Loucy (cell line): ENCODE results near the gene PLA2G2F.

Experiments used
- H2AFZ ChIP-seq: fragments of 200-600 bp; sonication (generic); 2 replicates; pipeline ENCODE4 v1.6.0; 2016; ENCODE audit warnings: antibody characterized with exemption, mild to moderate bottlenecking, low read length, moderate library complexity
- H3F3A ChIP-seq: fragments of 200-600 bp; 2 replicates; pipeline ENCODE4 v1.6.0; 2016; ENCODE audit warnings: antibody characterized with exemption, low read depth, mild to moderate bottlenecking
- H3K27me3 ChIP-seq: fragments of 200-600 bp; sonication (generic); 2 replicates; pipeline ENCODE4 v1.6.1; 2014; ENCODE audit warnings: low read length, mild to moderate bottlenecking; ENCODE audit not compliant: insufficient read depth, poor library complexity, severe bottlenecking
- H3K36me3 ChIP-seq: fragments of 200-600 bp; sonication (generic); 2 replicates; pipeline ENCODE4 v1.6.1; 2016; ENCODE audit warnings: low read length; ENCODE audit not compliant: insufficient read depth
- H3K4me1 ChIP-seq: fragments of 200-600 bp; sonication (generic); 2 replicates; pipeline ENCODE4 v1.5.1; 2014; ENCODE audit warnings: low read length, mild to moderate bottlenecking; ENCODE audit not compliant: insufficient read depth, poor library complexity, severe bottlenecking
- H3K4me2 ChIP-seq: fragments of 200-600 bp; sonication (generic); 2 replicates; pipeline ENCODE4 v1.6.0; 2014; ENCODE audit warnings: antibody characterized with exemption, low read length, low read depth, mild to moderate bottlenecking; ENCODE audit not compliant: poor library complexity, severe bottlenecking
- H3K4me3 ChIP-seq: fragments of 200-600 bp; sonication (generic); 2 replicates; pipeline ENCODE4 v1.5.1; 2014; ENCODE audit warnings: low read length, mild to moderate bottlenecking, mixed read lengths; ENCODE audit not compliant: poor library complexity, severe bottlenecking
- H3K79me2 ChIP-seq: fragments of 200-600 bp; sonication (generic); 2 replicates; pipeline ENCODE4 v1.6.1; 2014; ENCODE audit warnings: low read length; ENCODE audit not compliant: insufficient read depth
- H3K9ac ChIP-seq: fragments of 200-600 bp; sonication (generic); 2 replicates; pipeline ENCODE4 v1.6.0; 2014; ENCODE audit warnings: mild to moderate bottlenecking, low read depth, low read length, moderate library complexity; ENCODE audit not compliant: poor library complexity, severe bottlenecking
- H3K9me2 ChIP-seq: fragments of 200-600 bp; sonication (generic); replicated peaks from 2 replicates; pipeline ENCODE4 v1.6.1; 2016; ENCODE audit warnings: low read depth, low read length, mixed read lengths
- H3K9me3 ChIP-seq: fragments of 200-600 bp; sonication (generic); 2 replicates; pipeline ENCODE4 v1.6.1; 2014; ENCODE audit warnings: mild to moderate bottlenecking, antibody characterized with exemption, low read length, low read depth; ENCODE audit not compliant: insufficient read depth
- H4K20me1 ChIP-seq: fragments of 200-600 bp; sonication (generic); 2 replicates; pipeline ENCODE4 v1.6.0; 2014; ENCODE audit warnings: antibody characterized with exemption, low read length, mild to moderate bottlenecking; ENCODE audit not compliant: insufficient read depth, poor library complexity, severe bottlenecking
- CTCF ChIP-seq: fragments of 200-600 bp; sonication (generic); conservative IDR thresholded peaks from 2 replicates; pipeline ENCODE4 v1.5.1; 2014; ENCODE audit warnings: mild to moderate bottlenecking, antibody characterized with exemption, low read length
- EZH2phosphoT487 ChIP-seq: fragments of 200-600 bp; IDR thresholded peaks from 2 replicates; pipeline ENCODE4 v1.6.1; 2018; ENCODE audit warnings: antibody characterized with exemption, mild to moderate bottlenecking, moderate library complexity, borderline replicate concordance

The PLA2G2F gene

GRCh38 chr1:20148571-20149500, 9.7 kb downstream of the PLA2G2F start:
- H2AFZ ChIP-seq = no peak overlapping the region
- no peaks in the 10 kb centered on the region for H3F3A ChIP-seq
- peaks cover 4% of the 10 kb centered on the region for H3K4me1 ChIP-seq
- no peaks in the 10 kb centered on the region for H3K9me3 ChIP-seq
- H3K4me3 ChIP-seq = no peak overlapping the region
- H3K79me2 ChIP-seq = no peaks in the 10 kb centered on the region
- no peaks in the 10 kb centered on the region for H3K9me2 ChIP-seq
- no peaks in the 10 kb centered on the region for H3K27me3 ChIP-seq
- no peaks in the 10 kb centered on the region for H4K20me1 ChIP-seq
- H3K9ac ChIP-seq = no peak overlapping the region
- H3K4me2 ChIP-seq = no peak overlapping the region
- H3K36me3 ChIP-seq = no peaks in the 10 kb centered on the region
- TF ChIP-seq CTCF (no peak), EZH2phosphoT487 (no peak)

- H3K27me3 ChIP-seq = no peaks in the 10 kb centered on the region
- no peak overlapping the region for H3K4me2 ChIP-seq
- no peak overlapping the region for H2AFZ ChIP-seq
- H3K9me3 ChIP-seq = no peaks in the 10 kb centered on the region
- no peak overlapping the region for H3K4me3 ChIP-seq
- no peak overlapping the region for H3K9ac ChIP-seq
- no peaks in the 10 kb centered on the region for H3F3A ChIP-seq
- H3K9me2 ChIP-seq = no peaks in the 10 kb centered on the region
- H3K79me2 ChIP-seq = no peaks in the 10 kb centered on the region
- TF ChIP-seq EZH2phosphoT487 = no peak
- TF ChIP-seq CTCF = no peak
- H3K4me1 ChIP-seq = peaks cover 4% of the 10 kb centered on the region
- H3K36me3 ChIP-seq = no peaks in the 10 kb centered on the region
- no peaks in the 10 kb centered on the region for H4K20me1 ChIP-seq
Measured at GRCh38 chr1:20149601-20150325, 10.6 kb downstream of the PLA2G2F start.

GRCh38 chr1:20150326-20150705, 11.2 kb downstream of the PLA2G2F start:
- Histone ChIP-seq H3K9me2 (no peaks in the 10 kb centered on the region), H3K9me3 (no peaks in the 10 kb centered on the region), H4K20me1 (no peaks in the 10 kb centered on the region), H3K4me3 (no peak overlapping the region), H2AFZ (no peak overlapping the region), H3K27me3 (no peaks in the 10 kb centered on the region), H3K79me2 (no peaks in the 10 kb centered on the region), H3F3A (no peaks in the 10 kb centered on the region), H3K36me3 (no peaks in the 10 kb centered on the region), H3K4me1 (peaks cover 4% of the 10 kb centered on the region), H3K9ac (no peak overlapping the region), H3K4me2 (no peak overlapping the region)
- no peak for TF ChIP-seq CTCF
